ENCODE results near the gene SSH2. TPM values are rescaled to one million over a fixed set of nuclear protein-coding genes. Genes with fewer than 3 reads are reported as not detected.

The SSH2 gene
- total RNA-seq, 1 experiment from 2014 or later, result 45.1 TPM

DNA sequence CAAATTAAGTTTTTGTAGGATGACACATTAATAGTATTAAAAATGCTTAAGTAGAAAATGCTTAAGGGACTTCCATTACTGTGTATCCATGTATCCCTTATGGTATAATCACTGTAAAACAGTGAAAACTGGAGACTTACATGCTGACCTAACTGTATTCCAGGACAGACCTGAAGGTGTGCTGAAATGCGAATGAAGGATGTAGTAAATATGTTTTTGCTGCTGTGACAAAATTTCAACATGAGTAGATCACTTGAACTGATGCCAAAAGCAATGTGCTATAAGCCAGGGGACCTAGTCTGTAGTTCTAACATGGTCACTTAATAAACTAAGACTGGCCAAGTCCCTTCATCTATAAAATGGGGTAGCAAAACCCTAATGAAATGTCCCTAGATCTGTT lies 165.3 kb downstream of the SSH2 start:
- BruUV-seq (replicated peaks), result no TSS peak
- Histone ChIP-seq H3K27me3 (ENCODE audit: insufficient read depth, low read depth) (no peaks in the 10 kb centered on the region), H3F3A (ENCODE audit: insufficient read depth, low read depth) (peaks cover 34% of the 10 kb centered on the region), H3K79me2 (ENCODE audit: low read depth) (peaks cover 3% of the 10 kb centered on the region), H3K9me2 (ENCODE audit: insufficient read depth) (no peaks in the 10 kb centered on the region), H3K4me1 (replicated peaks; ENCODE audit: insufficient read depth) (peaks cover 8% of the 10 kb centered on the region), H3K36me3 (ENCODE audit: low read depth) (no peaks in the 10 kb centered on the region), H3K9me3 (ENCODE audit: insufficient read depth, low read depth) (no peaks in the 10 kb centered on the region), H3K27ac (no peak overlapping the region), H3K4me2 (no peak overlapping the region), H3K4me3 (no peak overlapping the region), H4K20me1 (ENCODE audit: insufficient read depth) (no peaks in the 10 kb centered on the region), H2AFZ (no peak overlapping the region)
- intact Hi-C loops (cut with micrococcal nuclease; ENCODE audit: unreplicated experiment), result no loop called here
- POLR2A ChIA-PET (ENCODE audit: unreplicated experiment), result interaction anchor here (0.9 kb wide), 1 partner anchor 72 kb away, joined by 8 read pairs; no protein-coding TSS in a partner anchor
- TF ChIP-seq, protein P1, sequence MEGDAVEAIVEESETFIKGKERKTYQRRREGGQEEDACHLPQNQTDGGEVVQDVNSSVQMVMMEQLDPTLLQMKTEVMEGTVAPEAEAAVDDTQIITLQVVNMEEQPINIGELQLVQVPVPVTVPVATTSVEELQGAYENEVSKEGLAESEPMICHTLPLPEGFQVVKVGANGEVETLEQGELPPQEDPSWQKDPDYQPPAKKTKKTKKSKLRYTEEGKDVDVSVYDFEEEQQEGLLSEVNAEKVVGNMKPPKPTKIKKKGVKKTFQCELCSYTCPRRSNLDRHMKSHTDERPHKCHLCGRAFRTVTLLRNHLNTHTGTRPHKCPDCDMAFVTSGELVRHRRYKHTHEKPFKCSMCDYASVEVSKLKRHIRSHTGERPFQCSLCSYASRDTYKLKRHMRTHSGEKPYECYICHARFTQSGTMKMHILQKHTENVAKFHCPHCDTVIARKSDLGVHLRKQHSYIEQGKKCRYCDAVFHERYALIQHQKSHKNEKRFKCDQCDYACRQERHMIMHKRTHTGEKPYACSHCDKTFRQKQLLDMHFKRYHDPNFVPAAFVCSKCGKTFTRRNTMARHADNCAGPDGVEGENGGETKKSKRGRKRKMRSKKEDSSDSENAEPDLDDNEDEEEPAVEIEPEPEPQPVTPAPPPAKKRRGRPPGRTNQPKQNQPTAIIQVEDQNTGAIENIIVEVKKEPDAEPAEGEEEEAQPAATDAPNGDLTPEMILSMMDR (conservative IDR thresholded peaks at IDR 0.05), result no peak
- no peak for TF ChIP-seq EZH2 (IDR thresholded peaks at IDR 0.05; ENCODE audit: low read depth)
- CTCF ChIA-PET, result no interaction called here
- DNase-seq, result no peak

DNA sequence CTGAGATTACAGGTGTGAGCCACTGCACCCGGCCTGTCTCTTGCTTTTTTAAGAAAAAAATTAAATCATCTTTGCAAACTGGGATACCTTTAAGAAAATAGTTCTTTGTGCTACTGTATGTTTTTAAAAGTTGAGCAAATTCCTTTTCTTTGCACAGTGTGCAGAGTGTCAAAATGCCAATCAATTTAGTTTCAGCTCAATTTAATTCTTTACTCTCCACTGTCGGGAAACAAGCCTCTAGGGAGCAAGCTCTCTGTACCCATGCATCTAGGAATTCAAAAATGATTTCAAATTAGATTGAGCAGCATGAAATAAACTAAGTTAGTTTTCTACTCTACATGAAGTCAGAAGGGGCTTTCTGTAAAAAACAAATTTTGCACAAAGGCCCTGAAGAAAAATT lies 165.8 kb downstream of the SSH2 start:
- Histone ChIP-seq H3K79me2 (ENCODE audit: low read depth) (peaks cover 9% of the 10 kb centered on the region), H3K4me1 (replicated peaks; ENCODE audit: insufficient read depth) (peaks cover 12% of the 10 kb centered on the region), H3K27me3 (ENCODE audit: insufficient read depth, low read depth) (no peaks in the 10 kb centered on the region), H3K36me3 (ENCODE audit: low read depth) (no peaks in the 10 kb centered on the region), H3F3A (ENCODE audit: insufficient read depth, low read depth) (peaks cover 34% of the 10 kb centered on the region), H3K4me2 (no peak overlapping the region), H4K20me1 (ENCODE audit: insufficient read depth) (no peaks in the 10 kb centered on the region), H3K9me3 (ENCODE audit: insufficient read depth, low read depth) (no peaks in the 10 kb centered on the region), H2AFZ (no peak overlapping the region), H3K4me3 (no peak overlapping the region), H3K9me2 (ENCODE audit: insufficient read depth) (no peaks in the 10 kb centered on the region), H3K27ac (no peak overlapping the region)
- POLR2A ChIA-PET (ENCODE audit: unreplicated experiment), result interaction anchor here (0.8 to 0.9 kb wide), 2 partner anchors 72 to 178 kb away, joined by 5 to 8 read pairs; no protein-coding TSS in a partner anchor
- CTCF ChIA-PET, result no interaction called here
- intact Hi-C loops (cut with micrococcal nuclease; ENCODE audit: unreplicated experiment), result no loop called here
- no peak for DNase-seq
- no TSS peak for BruUV-seq (replicated peaks)
- TF ChIP-seq, protein P1 (conservative IDR thresholded peaks at IDR 0.05), result no peak
- TF ChIP-seq EZH2 (IDR thresholded peaks at IDR 0.05; ENCODE audit: low read depth), result no peak

DNA sequence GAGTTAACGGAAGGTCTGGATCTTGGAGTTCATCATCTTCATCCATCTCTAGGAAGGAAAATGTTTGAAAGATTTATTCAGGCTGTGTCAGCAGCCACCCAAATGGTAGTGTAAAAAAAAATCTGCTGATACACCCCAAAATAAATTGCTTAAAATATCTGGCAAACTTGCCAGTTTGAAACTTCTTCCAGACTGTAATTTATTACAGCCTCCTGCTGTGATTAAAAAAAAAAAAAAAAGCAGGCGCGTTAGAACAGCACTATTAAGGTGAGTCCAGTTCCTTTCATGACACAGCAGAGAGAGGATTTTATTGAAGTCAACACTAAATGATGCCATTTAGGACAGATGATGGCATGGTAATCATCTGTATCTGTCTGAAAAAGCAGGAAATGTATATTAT lies 166.8 kb downstream of the SSH2 start:
- Histone ChIP-seq H3K4me1 (replicated peaks; ENCODE audit: insufficient read depth) (peaks cover 12% of the 10 kb centered on the region), H4K20me1 (ENCODE audit: insufficient read depth) (no peaks in the 10 kb centered on the region), H3F3A (ENCODE audit: insufficient read depth, low read depth) (peaks cover 34% of the 10 kb centered on the region), H3K4me2 (no peak overlapping the region), H3K79me2 (ENCODE audit: low read depth) (peaks cover 15% of the 10 kb centered on the region), H2AFZ (no peak overlapping the region), H3K9me2 (ENCODE audit: insufficient read depth) (no peaks in the 10 kb centered on the region), H3K27ac (no peak overlapping the region), H3K36me3 (ENCODE audit: low read depth) (no peaks in the 10 kb centered on the region), H3K9me3 (ENCODE audit: insufficient read depth, low read depth) (no peaks in the 10 kb centered on the region), H3K27me3 (ENCODE audit: insufficient read depth, low read depth) (no peaks in the 10 kb centered on the region), H3K4me3 (no peak overlapping the region)
- no peak for DNase-seq
- no TSS peak for BruUV-seq (replicated peaks)
- TF ChIP-seq, protein P1 (conservative IDR thresholded peaks at IDR 0.05), result no peak
- no peak for TF ChIP-seq EZH2 (IDR thresholded peaks at IDR 0.05; ENCODE audit: low read depth)
- ChIA-PET POLR2A (ENCODE audit: unreplicated experiment) (interaction anchor here (0.8 kb wide), 1 partner anchor 179 kb away, joined by 5 read pairs; no protein-coding TSS in a partner anchor), CTCF (no interaction called here)
- intact Hi-C loops (cut with micrococcal nuclease; ENCODE audit: unreplicated experiment), result no loop called here
